Measurements from ENCODE around the gene CD46. TPM values are rescaled to one million over a fixed set of nuclear protein-coding genes. Genes with fewer than 3 reads are reported as not detected.

Gene CD46
- total RNA-seq, 1 experiment from 2014 or later = 214 TPM

- Histone ChIP-seq H4K20me1 (ENCODE audit: insufficient read depth) (no peaks in the 10 kb centered on the region), H3F3A (ENCODE audit: insufficient read depth, low read depth) (peaks cover 34% of the 10 kb centered on the region), H3K4me2 (peak overlapping the region; percentile 82), H3K27me3 (ENCODE audit: insufficient read depth, low read depth) (no peaks in the 10 kb centered on the region), H3K79me2 (ENCODE audit: low read depth) (peaks cover 31% of the 10 kb centered on the region), H3K9me3 (ENCODE audit: insufficient read depth, low read depth) (no peaks in the 10 kb centered on the region), H3K4me3 (peak overlapping the region; percentile 65), H3K9me2 (ENCODE audit: insufficient read depth) (no peaks in the 10 kb centered on the region), H3K4me1 (replicated peaks; ENCODE audit: insufficient read depth) (peaks cover 45% of the 10 kb centered on the region), H3K36me3 (ENCODE audit: low read depth) (0 out of 2 replicates have a peak, but pooled peaks cover 6% of the 10 kb centered on the region), H2AFZ (peak overlapping the region; percentile 87), H3K27ac (peak overlapping the region; percentile 77)
- TSS peak; percentile 88 for BruUV-seq (replicated peaks)
- intact Hi-C loops (cut with micrococcal nuclease; ENCODE audit: unreplicated experiment) = loop anchor here (10.0 kb wide), 2 partner anchors 362 to 1612 kb away; no protein-coding TSS in a partner anchor
- POLR2A ChIA-PET (ENCODE audit: unreplicated experiment) = interaction anchor here (0.5 to 0.6 kb wide), 5 partner anchors 26 to 1230 kb away, joined by 3 to 5 read pairs (median 3); no protein-coding TSS in a partner anchor
- peak; percentile 87 to 93 for DNase-seq
- CTCF ChIA-PET = interaction anchor here (0.5 to 1.4 kb wide), 5 partner anchors 11 to 106 kb away, joined by 3 to 8 read pairs (median 5); no protein-coding TSS in a partner anchor
- TF ChIP-seq CTCF (conservative IDR thresholded peaks at IDR 0.05) (no peak), EZH2 (IDR thresholded peaks at IDR 0.05; ENCODE audit: low read depth) (no peak)
Measured at GRCh38 chr1:207822602-207823451, 71.0 kb downstream of the CD46 start.

GRCh38 chr1:207823531-207823879 lies 71.7 kb downstream of the CD46 start:
- no TSS peak for BruUV-seq (replicated peaks)
- TF ChIP-seq CTCF (conservative IDR thresholded peaks at IDR 0.05) = no peak
- TF ChIP-seq EZH2 (IDR thresholded peaks at IDR 0.05; ENCODE audit: low read depth) = no peak
- Histone ChIP-seq H3F3A (ENCODE audit: insufficient read depth, low read depth) (peaks cover 33% of the 10 kb centered on the region), H3K9me2 (ENCODE audit: insufficient read depth) (no peaks in the 10 kb centered on the region), H3K79me2 (ENCODE audit: low read depth) (peaks cover 30% of the 10 kb centered on the region), H3K9me3 (ENCODE audit: insufficient read depth, low read depth) (no peaks in the 10 kb centered on the region), H3K27ac (peak overlapping the region; percentile 77), H3K4me3 (peak overlapping the region; percentile 65), H3K4me1 (replicated peaks; ENCODE audit: insufficient read depth) (peaks cover 45% of the 10 kb centered on the region), H4K20me1 (ENCODE audit: insufficient read depth) (no peaks in the 10 kb centered on the region), H3K27me3 (ENCODE audit: insufficient read depth, low read depth) (no peaks in the 10 kb centered on the region), H3K36me3 (ENCODE audit: low read depth) (0 out of 2 replicates have a peak, but pooled peaks cover 5% of the 10 kb centered on the region), H2AFZ (peak overlapping the region; percentile 87), H3K4me2 (peak overlapping the region; percentile 82)
- intact Hi-C loops (cut with micrococcal nuclease; ENCODE audit: unreplicated experiment) = loop anchor here (10.0 kb wide), 2 partner anchors 361 to 1611 kb away; no protein-coding TSS in a partner anchor
- ChIA-PET CTCF (interaction anchor here (0.5 to 1.4 kb wide), 5 partner anchors 11 to 140 kb away, joined by 3 to 14 read pairs (median 7); no protein-coding TSS in a partner anchor), POLR2A (ENCODE audit: unreplicated experiment) (interaction anchor here (0.6 to 0.7 kb wide), 4 partner anchors 26 to 1605 kb away, joined by 3 to 9 read pairs (median 6); no protein-coding TSS in a partner anchor)
- no peak for DNase-seq

GRCh38 chr1:207823880-207824566 lies 72.2 kb downstream of the CD46 start:
- peak overlapping the region; percentile 65; the same call in 1 of the 2 replicates for H3K4me3 ChIP-seq
- no TSS peak for BruUV-seq (replicated peaks)
- TF ChIP-seq CTCF (conservative IDR thresholded peaks at IDR 0.05) = peak; percentile 88
- no peak for TF ChIP-seq EZH2 (IDR thresholded peaks at IDR 0.05; ENCODE audit: low read depth)
- peak overlapping the region; percentile 77 for H3K27ac ChIP-seq
- no peaks in the 10 kb centered on the region for H3K9me3 ChIP-seq (ENCODE audit: insufficient read depth, low read depth)
- H3K4me1 ChIP-seq (replicated peaks; ENCODE audit: insufficient read depth) = peaks cover 45% of the 10 kb centered on the region
- no peaks in the 10 kb centered on the region for H3K27me3 ChIP-seq (ENCODE audit: insufficient read depth, low read depth)
- peak overlapping the region; percentile 82 for H3K4me2 ChIP-seq
- CTCF ChIA-PET = interaction anchor here (0.5 to 1.4 kb wide), 5 partner anchors 10 to 139 kb away, joined by 3 to 14 read pairs (median 7); no protein-coding TSS in a partner anchor
- H4K20me1 ChIP-seq (ENCODE audit: insufficient read depth) = no peaks in the 10 kb centered on the region
- peaks cover 28% of the 10 kb centered on the region for H3F3A ChIP-seq (ENCODE audit: insufficient read depth, low read depth)
- POLR2A ChIA-PET (ENCODE audit: unreplicated experiment) = interaction anchor here (0.6 to 0.7 kb wide), 5 partner anchors 46 to 1605 kb away, joined by 4 to 18 read pairs (median 8); no protein-coding TSS in a partner anchor
- intact Hi-C loops (cut with micrococcal nuclease; ENCODE audit: unreplicated experiment) = loop anchor here (10.0 kb wide), 2 partner anchors 361 to 1611 kb away; no protein-coding TSS in a partner anchor
- H2AFZ ChIP-seq = no peak overlapping the region
- H3K9me2 ChIP-seq (ENCODE audit: insufficient read depth) = no peaks in the 10 kb centered on the region
- no peaks in the 10 kb centered on the region for H3K36me3 ChIP-seq (ENCODE audit: low read depth)
- peak; percentile 87 to 97 for DNase-seq
- peaks cover 30% of the 10 kb centered on the region for H3K79me2 ChIP-seq (ENCODE audit: low read depth)
